Stimulated activated CD4-positive, alpha-beta T cell treated with anti-CD3 and anti-CD28 coated beads, Interleukin-15, amount 100 ng/mL, for 1 hour (primary cell): ENCODE measurements around the gene TMEM235.

ENCODE experiments used
- DNase-seq, 2 donors: peaks; one replicate each; pipeline ENCODE4 v3.0.0-alpha.2; 2020; ENCODE audit warnings: low read depth in 1 of 2, low spot score in 1 of 2

Gene TMEM235

GRCh38 chr17:78230996-78231935 lies at the start of gene TMEM235:
TMEM235 (plus strand) TSS chr17:78231631; CDS start chr17:78232024, 393 bp downstream.
- no peak for DNase-seq

DNA sequence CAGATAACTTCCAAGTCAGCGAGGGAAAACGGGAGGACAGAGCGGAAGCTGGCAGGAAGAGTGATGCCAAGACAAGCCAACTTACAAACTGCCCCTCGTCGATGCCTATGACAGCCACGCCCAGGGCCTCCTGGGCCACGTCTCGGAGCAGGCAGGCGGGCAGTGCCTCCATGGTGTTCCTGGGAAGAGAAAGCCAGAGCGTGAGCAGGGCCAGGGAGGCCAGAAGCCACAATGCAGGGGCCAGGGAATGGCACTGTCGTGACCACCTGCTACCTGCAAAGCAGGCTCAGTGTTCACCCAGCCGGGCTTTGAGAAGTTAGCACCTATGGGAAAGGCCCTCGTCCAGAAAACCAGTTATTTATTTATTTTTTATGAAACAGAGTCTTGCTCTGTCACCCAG lies 48.9 kb upstream of the TMEM235 start:
- DNase-seq: no peak

- DNase-seq: no peak
Measured at GRCh38 chr17:78183916-78184315, 47.5 kb upstream of the TMEM235 start.

DNA sequence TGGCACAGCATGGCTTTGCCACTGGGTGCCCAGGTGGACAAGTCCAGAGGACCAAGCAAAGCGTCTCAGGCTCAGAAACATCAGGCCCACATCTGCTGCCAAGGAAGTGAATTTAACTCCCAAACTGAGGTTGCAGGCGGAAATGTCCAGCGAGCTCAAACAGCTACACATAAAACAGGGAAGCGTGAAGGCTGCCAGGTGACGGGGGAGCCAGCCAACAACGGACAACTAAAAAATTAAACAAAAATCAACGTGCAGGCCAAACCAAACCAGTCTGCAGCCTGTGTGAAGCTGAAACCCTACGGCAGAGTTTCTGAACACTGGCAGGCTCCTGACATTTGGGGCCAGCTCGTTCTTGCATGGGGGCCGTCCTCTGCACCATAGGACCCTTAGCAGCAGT lies 47.1 kb upstream of the TMEM235 start:
- no peak for DNase-seq

DNA sequence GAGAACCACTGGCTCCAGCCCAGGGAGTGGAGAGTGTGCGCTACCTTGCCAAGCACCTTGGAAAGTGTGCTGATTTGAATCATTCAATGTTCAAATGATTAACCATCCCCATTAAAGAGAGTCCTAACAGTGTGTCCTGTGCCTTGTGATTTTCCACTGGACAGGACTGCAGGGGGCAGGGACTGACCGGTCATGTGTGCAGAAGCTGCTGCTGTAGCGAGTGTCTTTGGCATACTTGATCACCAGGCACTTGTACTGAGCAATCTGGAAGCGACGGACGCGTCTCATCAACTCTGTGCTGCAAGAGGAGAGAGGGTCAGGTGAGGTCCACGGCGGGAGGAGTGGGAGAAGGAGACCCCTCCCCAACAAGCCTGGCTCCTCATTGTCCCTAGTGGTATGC lies 46.6 kb upstream of the TMEM235 start:
- no peak for DNase-seq

DNA sequence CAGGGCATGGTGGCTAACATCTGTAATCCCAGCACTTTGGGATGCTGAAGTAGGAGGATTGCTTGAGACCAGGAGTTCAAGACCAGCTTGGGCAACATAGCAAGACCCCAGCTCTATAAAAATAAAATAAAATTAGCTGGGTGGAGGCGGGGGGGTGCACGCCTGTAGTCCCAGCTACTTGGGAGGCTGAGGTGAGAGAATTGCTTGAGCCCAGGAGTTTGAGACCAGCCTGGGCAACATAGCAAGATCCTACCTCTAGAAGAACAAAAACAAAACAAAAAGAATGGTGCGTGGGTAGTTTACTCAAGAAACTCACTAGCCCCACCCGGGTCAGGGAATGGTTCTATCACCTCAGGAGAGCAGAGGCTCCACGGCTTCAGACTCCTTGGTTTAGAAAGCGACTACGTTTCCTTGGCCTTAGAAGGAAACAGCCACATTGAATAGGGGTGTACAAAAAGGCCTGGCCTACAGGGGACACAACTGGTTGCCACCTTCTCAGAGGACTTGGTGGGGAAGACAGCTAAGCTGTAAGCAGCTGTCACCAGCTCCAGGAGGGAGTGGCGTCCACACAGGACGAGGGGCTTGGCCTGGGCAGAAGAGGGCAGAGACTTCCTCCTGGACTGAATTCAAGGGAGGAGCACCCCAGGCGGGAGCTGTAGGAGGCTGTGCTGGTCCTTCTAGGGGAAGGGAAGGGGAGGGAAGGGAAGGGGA lies 45.3 kb upstream of the TMEM235 start:
- DNase-seq: no peak

DNA sequence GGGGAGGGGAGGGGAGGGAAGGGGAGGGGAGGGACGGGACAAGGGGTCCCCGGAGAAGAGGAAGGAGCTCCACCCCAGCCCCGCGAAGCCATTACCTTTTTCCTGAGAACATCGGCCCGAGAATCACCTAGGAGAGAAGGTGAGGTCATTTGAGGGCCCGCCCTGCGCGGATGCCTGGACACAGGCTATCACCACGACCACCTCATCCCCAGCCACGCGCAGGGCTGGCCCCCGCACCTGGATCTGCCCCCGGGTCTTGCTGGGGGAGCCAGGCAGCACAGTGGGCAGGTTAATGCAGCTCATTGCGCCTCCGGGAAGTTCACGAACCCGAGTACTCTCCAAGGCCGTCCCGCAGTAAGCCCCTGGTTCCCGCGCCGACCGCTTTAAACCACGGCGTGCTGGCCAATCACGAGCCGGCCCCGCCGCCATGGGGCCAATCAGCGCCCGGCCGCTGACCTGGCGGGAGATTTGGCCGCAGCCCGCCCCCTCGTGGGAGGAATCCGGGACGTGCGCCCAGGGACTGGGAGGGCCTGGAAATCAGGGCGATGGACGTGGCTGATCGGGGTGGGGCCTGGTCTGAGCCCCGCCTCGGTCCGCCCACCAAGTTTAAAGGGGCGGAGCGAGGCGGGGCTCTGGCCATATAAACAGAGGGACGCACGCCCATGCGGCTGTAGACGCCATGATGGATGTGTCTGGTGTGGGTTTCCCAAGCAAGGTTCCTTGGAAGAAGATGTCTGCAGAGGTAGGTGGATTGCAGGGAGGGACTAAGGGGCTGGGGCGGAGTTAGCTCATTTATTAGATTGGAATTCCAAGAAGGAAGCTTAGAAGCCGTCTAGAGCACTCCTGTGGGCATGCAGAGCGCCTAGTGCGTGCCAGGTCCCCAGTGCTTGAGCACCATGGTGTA lies 44.5 kb upstream of the TMEM235 start, which contains the start of the genes AFMID and TK1:
AFMID (plus strand) TSS at position 671 of the 904 bp plus-strand sequence; CDS start at position 680, 9 bp downstream.
TK1 (minus strand) TSS at position 361 of the 904 bp plus-strand sequence; CDS start at position 303, 58 bp downstream.
- DNase-seq: peak; percentile 62 to 67

- DNase-seq: no peak
Measured at GRCh38 chr17:78196716-78197115, 34.7 kb upstream of the TMEM235 start.

DNA sequence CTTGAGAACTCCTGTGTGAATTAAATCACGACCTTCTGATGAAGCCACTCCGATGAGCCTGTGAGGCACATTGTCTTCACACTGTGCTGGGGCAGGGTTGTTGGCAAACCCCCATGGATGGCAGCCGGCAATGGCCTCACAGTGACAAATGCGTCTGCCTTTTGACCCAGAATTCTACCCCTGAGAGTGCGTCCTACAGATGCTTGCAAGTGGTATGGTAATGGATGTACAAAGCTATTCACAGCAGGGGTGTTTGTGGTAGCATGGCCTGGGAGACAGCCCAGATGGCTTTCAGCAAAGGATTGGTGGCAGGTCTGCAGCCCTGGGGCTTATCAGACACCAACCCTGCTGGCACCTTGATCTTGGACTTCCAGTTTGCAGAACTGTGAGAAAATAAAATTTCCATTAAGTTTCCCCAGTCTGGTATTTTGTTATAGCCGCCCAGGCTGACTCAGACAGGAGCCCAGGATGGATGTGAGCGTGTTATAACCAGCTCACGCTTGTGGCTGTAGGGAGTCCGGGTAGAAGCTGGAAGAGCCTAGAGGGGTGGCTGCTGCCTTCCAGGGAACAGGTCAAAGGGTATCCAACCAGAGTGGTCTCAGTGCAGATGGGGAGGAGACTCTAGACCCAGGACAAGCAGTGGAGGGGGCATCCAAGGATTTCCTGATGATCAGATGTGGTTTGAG lies 34.1 kb upstream of the TMEM235 start:
- DNase-seq: no peak

DNA sequence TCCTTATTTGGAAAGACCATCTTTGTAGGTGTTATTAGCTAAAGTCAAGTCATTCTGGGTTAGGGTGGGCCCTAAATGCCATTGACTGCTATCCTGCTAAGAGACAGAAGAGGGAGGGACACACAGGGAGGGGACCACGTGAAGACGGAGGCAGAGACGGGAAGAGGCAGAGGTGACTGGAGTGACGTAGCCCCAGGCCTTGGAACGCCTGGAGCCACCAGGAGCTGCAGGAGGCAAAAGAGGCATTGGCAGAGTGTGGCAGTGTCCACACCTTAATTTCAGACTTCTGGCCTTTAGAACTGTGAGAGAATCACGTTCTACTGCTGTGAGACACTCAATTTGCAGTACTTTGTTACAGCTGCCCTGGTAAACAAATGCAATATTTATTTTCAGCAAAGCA lies 31.0 kb upstream of the TMEM235 start:
- DNase-seq: no peak

GRCh38 chr17:78202666-78203065 lies 28.8 kb upstream of the TMEM235 start:
- DNase-seq: no peak

DNA sequence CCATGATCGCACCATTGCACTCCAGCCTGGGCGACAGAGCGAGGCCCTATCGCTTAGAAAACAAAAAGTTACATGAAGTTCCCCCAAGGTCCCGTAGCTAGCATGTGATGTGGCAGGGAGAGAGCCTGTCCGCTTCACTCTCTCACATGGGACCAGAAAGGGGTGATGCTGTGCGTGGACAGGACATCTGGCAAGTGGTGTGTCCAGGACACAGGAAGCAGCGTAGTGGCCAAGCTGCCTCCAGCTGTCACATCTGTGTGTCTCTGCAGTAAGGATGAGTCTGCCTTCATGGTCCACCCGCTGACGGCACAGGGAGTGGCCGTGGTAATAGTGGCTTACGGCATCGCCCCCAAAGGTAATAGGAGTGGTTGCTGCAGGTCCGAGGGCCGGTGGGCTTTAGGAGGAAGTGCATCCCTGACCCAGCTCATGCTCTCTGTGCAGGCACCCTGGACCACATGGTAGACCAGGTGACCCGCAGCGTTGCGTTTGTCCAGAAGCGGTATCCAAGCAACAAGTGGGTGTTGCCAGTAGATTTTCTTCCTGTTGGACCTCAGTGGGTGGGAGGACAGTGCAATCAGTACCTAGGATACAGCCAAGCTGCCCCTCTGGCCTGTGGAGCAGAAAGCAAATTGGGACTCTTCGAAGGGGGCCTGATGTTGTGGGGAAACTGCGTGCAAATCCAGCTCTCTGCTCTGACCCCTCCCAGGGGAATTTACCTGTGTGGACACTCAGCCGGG lies 26.9 kb upstream of the TMEM235 start:
- DNase-seq: no peak

DNA sequence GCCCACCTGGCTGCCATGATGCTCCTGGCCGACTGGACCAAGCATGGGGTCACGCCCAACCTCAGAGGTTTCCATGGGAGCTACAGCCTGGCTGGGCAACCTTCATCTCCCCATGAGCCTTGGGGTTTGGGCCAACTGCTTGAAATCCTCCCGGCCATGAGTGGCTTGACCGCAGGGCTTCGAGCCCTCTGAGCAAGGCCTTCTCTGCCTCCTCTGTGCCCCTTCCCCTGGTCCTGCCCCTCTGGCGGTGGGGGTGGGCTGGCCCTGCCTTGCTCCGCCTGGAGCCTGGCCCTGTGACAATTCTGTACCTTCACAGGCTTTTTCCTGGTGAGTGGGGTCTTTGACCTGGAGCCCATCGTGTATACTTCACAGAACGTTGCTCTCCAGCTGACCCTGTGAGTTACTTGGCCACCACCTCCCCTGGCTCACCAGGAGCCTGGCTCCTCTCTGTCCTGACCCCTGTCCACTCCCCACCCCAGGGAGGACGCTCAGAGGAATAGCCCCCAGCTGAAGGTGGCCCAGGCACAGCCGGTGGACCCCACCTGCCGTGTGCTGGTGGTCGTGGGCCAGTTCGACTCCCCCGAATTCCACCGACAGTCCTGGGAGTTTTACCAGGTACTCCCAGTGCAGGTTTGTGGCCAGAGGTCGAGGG lies 26.2 kb upstream of the TMEM235 start:
- DNase-seq: no peak

DNA sequence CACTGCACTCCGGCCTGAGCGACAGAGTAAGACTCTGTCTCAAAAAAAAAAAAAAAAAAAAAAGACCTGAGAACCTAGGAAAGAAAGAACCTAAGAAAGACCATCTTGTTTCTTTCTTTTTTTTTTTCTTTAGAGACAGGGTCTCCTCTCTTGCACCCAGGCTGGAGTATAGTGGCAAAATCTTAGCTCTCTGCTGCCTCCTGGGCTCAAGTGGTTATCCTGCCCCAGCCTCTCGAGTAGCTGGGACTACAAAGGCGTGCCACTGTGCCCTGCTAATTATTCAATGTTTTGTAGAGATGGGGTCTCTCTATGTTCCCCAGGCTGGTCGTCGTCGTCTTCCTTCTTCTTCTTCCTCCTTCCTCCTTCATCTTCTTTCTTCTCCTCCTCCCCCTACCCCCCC lies 25.1 kb upstream of the TMEM235 start:
- no peak for DNase-seq

GRCh38 chr17:78208486-78208885 lies 22.9 kb upstream of the TMEM235 start:
- no peak for DNase-seq

DNA sequence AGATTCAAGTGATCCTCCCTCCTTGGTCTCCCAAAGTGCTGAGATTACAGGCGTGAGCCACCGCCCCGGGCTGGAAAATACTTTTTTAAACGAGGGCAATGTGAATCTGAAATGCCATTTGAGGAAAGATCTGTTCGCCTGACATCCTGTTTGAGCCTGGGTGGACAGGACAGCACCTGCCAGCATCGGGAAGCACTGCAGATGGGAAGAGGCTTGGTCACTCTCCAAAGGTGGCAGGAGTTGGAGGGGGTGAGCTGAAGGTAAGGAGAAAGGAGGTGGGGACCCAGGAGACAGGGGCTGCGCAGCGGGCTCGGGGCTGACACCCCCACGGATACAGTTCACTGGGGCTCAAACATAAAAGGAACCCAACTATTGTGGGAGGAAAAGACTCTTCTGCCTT lies 21.3 kb upstream of the TMEM235 start:
- no peak for DNase-seq

DNA sequence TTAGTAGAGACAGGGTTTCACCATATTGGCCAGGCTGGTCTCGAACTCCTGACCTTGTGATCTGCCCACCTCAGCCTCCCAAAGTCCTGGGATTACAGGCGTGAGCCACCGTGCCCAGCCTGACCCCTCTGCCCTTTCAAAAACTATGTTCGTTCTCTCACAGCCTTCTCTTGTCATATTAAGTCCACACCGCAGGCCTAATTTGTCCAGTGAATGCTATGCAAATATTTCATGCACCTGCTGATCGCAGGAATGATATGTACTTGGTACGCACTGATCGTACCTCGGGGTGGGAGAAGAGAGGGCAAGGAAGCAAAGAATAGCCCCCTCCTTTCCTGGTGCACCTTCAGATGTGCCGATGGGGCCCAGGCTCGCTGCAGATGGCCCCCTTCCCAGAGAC lies 20.4 kb upstream of the TMEM235 start:
- DNase-seq: no peak

DNA sequence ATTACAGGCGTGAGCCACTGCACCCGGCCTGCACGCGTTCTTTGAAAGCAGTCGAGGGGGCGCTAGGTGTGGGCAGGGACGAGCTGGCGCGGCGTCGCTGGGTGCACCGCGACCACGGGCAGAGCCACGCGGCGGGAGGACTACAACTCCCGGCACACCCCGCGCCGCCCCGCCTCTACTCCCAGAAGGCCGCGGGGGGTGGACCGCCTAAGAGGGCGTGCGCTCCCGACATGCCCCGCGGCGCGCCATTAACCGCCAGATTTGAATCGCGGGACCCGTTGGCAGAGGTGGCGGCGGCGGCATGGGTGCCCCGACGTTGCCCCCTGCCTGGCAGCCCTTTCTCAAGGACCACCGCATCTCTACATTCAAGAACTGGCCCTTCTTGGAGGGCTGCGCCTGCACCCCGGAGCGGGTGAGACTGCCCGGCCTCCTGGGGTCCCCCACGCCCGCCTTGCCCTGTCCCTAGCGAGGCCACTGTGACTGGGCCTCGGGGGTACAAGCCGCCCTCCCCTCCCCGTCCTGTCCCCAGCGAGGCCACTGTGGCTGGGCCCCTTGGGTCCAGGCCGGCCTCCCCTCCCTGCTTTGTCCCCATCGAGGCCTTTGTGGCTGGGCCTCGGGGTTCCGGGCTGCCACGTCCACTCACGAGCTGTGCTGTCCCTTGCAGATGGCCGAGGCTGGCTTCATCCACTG lies 17.3 kb upstream of the TMEM235 start, which contains the start of gene BIRC5:
BIRC5 (plus strand) TSS at position 238 of the 690 bp plus-strand sequence; CDS start at position 302, 64 bp downstream.
- peak; percentile 83 to 89 for DNase-seq

DNA sequence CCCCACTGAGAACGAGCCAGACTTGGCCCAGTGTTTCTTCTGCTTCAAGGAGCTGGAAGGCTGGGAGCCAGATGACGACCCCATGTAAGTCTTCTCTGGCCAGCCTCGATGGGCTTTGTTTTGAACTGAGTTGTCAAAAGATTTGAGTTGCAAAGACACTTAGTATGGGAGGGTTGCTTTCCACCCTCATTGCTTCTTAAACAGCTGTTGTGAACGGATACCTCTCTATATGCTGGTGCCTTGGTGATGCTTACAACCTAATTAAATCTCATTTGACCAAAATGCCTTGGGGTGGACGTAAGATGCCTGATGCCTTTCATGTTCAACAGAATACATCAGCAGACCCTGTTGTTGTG lies 16.7 kb upstream of the TMEM235 start:
- DNase-seq: no peak
